ENCODE data around the gene GALNTL6. TPM values are rescaled to one million over a fixed set of nuclear protein-coding genes. Genes with fewer than 3 reads are reported as not detected.

The GALNTL6 gene
- polyA plus RNA-seq, 1 donor from 2014 or later, result 14.9 TPM

GRCh38 chr4:172815499-172816164, 1002.4 kb downstream of the GALNTL6 start:
- H4K20me1 ChIP-seq (ENCODE audit: insufficient read depth), result no peaks in the 10 kb centered on the region
- TF ChIP-seq EP300 (conservative IDR thresholded peaks at IDR 0.05; ENCODE audit: poor library complexity, severe bottlenecking) (no peak), SMC3 (conservative IDR thresholded peaks at IDR 0.05; ENCODE audit: poor library complexity) (no peak), MXI1 (conservative IDR thresholded peaks at IDR 0.05; ENCODE audit: poor library complexity, severe bottlenecking) (no peak), CTCF (IDR thresholded peaks at IDR 0.05; ENCODE audit: poor library complexity, severe bottlenecking) (no peak), RAD21 (conservative IDR thresholded peaks at IDR 0.05) (no peak), POLR2AphosphoS5 (IDR thresholded peaks at IDR 0.05) (no peak), TAF1 (IDR thresholded peaks at IDR 0.05; ENCODE audit: low read depth) (no peak), EZH2 (IDR thresholded peaks at IDR 0.05; ENCODE audit: borderline replicate concordance, insufficient read depth, low read length, poor library complexity, severe bottlenecking) (no peak)
- TF ChIP-seq, protein P1, sequence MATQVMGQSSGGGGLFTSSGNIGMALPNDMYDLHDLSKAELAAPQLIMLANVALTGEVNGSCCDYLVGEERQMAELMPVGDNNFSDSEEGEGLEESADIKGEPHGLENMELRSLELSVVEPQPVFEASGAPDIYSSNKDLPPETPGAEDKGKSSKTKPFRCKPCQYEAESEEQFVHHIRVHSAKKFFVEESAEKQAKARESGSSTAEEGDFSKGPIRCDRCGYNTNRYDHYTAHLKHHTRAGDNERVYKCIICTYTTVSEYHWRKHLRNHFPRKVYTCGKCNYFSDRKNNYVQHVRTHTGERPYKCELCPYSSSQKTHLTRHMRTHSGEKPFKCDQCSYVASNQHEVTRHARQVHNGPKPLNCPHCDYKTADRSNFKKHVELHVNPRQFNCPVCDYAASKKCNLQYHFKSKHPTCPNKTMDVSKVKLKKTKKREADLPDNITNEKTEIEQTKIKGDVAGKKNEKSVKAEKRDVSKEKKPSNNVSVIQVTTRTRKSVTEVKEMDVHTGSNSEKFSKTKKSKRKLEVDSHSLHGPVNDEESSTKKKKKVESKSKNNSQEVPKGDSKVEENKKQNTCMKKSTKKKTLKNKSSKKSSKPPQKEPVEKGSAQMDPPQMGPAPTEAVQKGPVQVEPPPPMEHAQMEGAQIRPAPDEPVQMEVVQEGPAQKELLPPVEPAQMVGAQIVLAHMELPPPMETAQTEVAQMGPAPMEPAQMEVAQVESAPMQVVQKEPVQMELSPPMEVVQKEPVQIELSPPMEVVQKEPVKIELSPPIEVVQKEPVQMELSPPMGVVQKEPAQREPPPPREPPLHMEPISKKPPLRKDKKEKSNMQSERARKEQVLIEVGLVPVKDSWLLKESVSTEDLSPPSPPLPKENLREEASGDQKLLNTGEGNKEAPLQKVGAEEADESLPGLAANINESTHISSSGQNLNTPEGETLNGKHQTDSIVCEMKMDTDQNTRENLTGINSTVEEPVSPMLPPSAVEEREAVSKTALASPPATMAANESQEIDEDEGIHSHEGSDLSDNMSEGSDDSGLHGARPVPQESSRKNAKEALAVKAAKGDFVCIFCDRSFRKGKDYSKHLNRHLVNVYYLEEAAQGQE (IDR thresholded peaks at IDR 0.05; ENCODE audit: borderline replicate concordance), result no peak
- H3K4me2 ChIP-seq (ENCODE audit: low read length), result no peak overlapping the region
- H3K27me3 ChIP-seq (ENCODE audit: insufficient read depth, low read depth, low read length), result no peaks in the 10 kb centered on the region
- no peaks in the 10 kb centered on the region for H3K9me2 ChIP-seq (ENCODE audit: insufficient read depth, low read length)
- no peaks in the 10 kb centered on the region for H3K9me3 ChIP-seq (ENCODE audit: low read length)
- no peaks in the 10 kb centered on the region for H3K79me2 ChIP-seq (replicated peaks; ENCODE audit: insufficient read depth, low read length)
- H3F3A ChIP-seq (ENCODE audit: insufficient read depth, low read length, poor library complexity, severe bottlenecking), result no peaks in the 10 kb centered on the region
- no peaks in the 10 kb centered on the region for H3K36me3 ChIP-seq (ENCODE audit: insufficient read depth, low read length)
- no peak overlapping the region for H2AFZ ChIP-seq (ENCODE audit: low read depth, low read length)
- H3K4me3 ChIP-seq (ENCODE audit: low read length), result no peak overlapping the region
- H3K27ac ChIP-seq (ENCODE audit: low read length), result no peak overlapping the region
- no peak overlapping the region for H3K9ac ChIP-seq (ENCODE audit: low read length)

- no peaks in the 10 kb centered on the region for H4K20me1 ChIP-seq (ENCODE audit: insufficient read depth)
- H3K9me3 ChIP-seq (ENCODE audit: low read length), result no peaks in the 10 kb centered on the region
- H3K4me3 ChIP-seq (ENCODE audit: low read length), result no peak overlapping the region
- H3K27me3 ChIP-seq (ENCODE audit: insufficient read depth, low read depth, low read length), result no peaks in the 10 kb centered on the region
- H3K9me2 ChIP-seq (ENCODE audit: insufficient read depth, low read length), result no peaks in the 10 kb centered on the region
- no peaks in the 10 kb centered on the region for H3K36me3 ChIP-seq (ENCODE audit: insufficient read depth, low read length)
- H3K9ac ChIP-seq (ENCODE audit: low read length), result no peak overlapping the region
- TF ChIP-seq POLR2AphosphoS5 (IDR thresholded peaks at IDR 0.05), result no peak
- no peak for TF ChIP-seq EZH2 (IDR thresholded peaks at IDR 0.05; ENCODE audit: borderline replicate concordance, insufficient read depth, low read length, poor library complexity, severe bottlenecking)
- no peak for TF ChIP-seq TAF1 (IDR thresholded peaks at IDR 0.05; ENCODE audit: low read depth)
- no peak overlapping the region for H3K27ac ChIP-seq (ENCODE audit: low read length)
- H2AFZ ChIP-seq (ENCODE audit: low read depth, low read length), result no peak overlapping the region
- no peaks in the 10 kb centered on the region for H3K79me2 ChIP-seq (replicated peaks; ENCODE audit: insufficient read depth, low read length)
- no peaks in the 10 kb centered on the region for H3F3A ChIP-seq (ENCODE audit: insufficient read depth, low read length, poor library complexity, severe bottlenecking)
- H3K4me2 ChIP-seq (ENCODE audit: low read length), result no peak overlapping the region
Measured at GRCh38 chr4:172818901-172819300, 1005.7 kb downstream of the GALNTL6 start.
